Testis (tissue), 3 donors: ENCODE measurements around the gene KRTAP5-3. TPM values are rescaled to one million over a fixed set of nuclear protein-coding genes. Genes with fewer than 3 reads are reported as not detected.

ENCODE experiments used
- DNase-seq: peaks from one replicate; pipeline ENCODE4 v3.0.0-alpha.2; 2019
- H3K27ac ChIP-seq, 2 donors: fragments of 200-600 bp; sonication (generic); one replicate each; pipeline ENCODE4 v1.5.1; 2019
- H3K27me3 ChIP-seq: fragments of 200-600 bp; sonication (generic); one replicate; pipeline ENCODE4 v1.5.1; 2019
- H3K36me3 ChIP-seq: fragments of 200-600 bp; sonication (generic); one replicate; pipeline ENCODE4 v1.5.1; 2017; ENCODE audit warnings: low read depth; ENCODE audit errors: missing control alignments
- H3K4me1 ChIP-seq: fragments of 200-600 bp; sonication (generic); one replicate; pipeline ENCODE4 v1.5.1; 2019
- H3K4me3 ChIP-seq, 2 donors: fragments of 200-600 bp; sonication (generic); one replicate each; pipeline ENCODE4 v1.5.1; 2017 to 2019
- H3K9me3 ChIP-seq: fragments of 200-600 bp; sonication (generic); one replicate; pipeline ENCODE4 v1.5.1; 2017
- CTCF ChIP-seq, 3 experiments: fragments of 450-650 bp in 2 of 3; fragments of 200-600 bp in 1 of 3; sonication (generic) in 1 of 3; IDR thresholded peaks; one replicate each; pipeline ENCODE4 v1.5.1; 2016 to 2019; ENCODE audit warnings: antibody characterized with exemption in 3 of 3, mild to moderate bottlenecking in 2 of 3, moderate library complexity in 1 of 3
- POLR2A ChIP-seq: fragments of 450-650 bp; IDR thresholded peaks from one replicate; pipeline ENCODE4 v1.6.1; 2017; ENCODE audit warnings: antibody characterized with exemption, mild to moderate bottlenecking, moderate library complexity
- WGBS, 2 donors: methylation state at CpG; one replicate each; pipeline ENCODE4 v1.1.5; 2018; 5-methylcytosine and 5-hydroxymethylcytosine counted together
- intact Hi-C: fragments of 100-400 bp; cut with DNase I; formaldehyde crosslinking; loops from one replicate; pipeline ENCODE4 v1.15.1; 2023; ENCODE audit warnings: low total_unique reads
- polyA plus RNA-seq: library from polyadenylated mRNA; stranded (reverse); fragments of 350-450 nt; fragmentation: Illumina TruSeq; extraction: RNeasy Lipid Tissue Mini Kit (QIAGEN cat#74804); gene quantifications from one replicate; pipeline ENCODE4 v1.2.3, GENCODE V29; 2014; ENCODE audit warnings: low read depth, low replicate concordance; ENCODE audit not compliant: insufficient read depth
- total RNA-seq, 2 donors: library from RNA; depleted of rRNA; stranded (reverse); fragments of >200 nt; gene quantifications; one replicate each; pipeline ENCODE4 v1.2.3, GENCODE V29; 2016

KRTAP5-3 gene
- total and polyA plus RNA-seq, 3 donors from 2014 or later, result not detected

GRCh38 chr11:1654388-1655167 lies 46.3 kb upstream of the KRTAP5-3 start:
- H3K9me3 ChIP-seq, result no peaks in the 10 kb centered on the region
- H3K27ac ChIP-seq, result no peak overlapping the region
- no peak for TF ChIP-seq POLR2A
- TF ChIP-seq CTCF (IDR thresholded peaks at IDR 0.05), result no peak
- WGBS, 2 donors, result 77 to 82% methylated on average over 18 to 21 of the region's 21 CpGs
- H3K4me3 ChIP-seq, result no peak overlapping the region
- H3K27me3 ChIP-seq, result no peaks in the 10 kb centered on the region
- intact Hi-C loops, result loop anchor here (10.0 kb wide), 2 partner anchors 180 to 500 kb away; partner anchors contain the start of genes SYT8 and TNNI2
- no peaks in the 10 kb centered on the region for H3K36me3 ChIP-seq
- H3K4me1 ChIP-seq, result no peaks in the 10 kb centered on the region
- DNase-seq, result peak; percentile 12

GRCh38 chr11:1653541-1654387 lies 45.5 kb upstream of the KRTAP5-3 start:
- DNase-seq, result no peak
- Histone ChIP-seq H3K9me3 (no peaks in the 10 kb centered on the region), H3K27me3 (no peaks in the 10 kb centered on the region), H3K4me1 (no peaks in the 10 kb centered on the region), H3K4me3 (no peak overlapping the region), H3K36me3 (no peaks in the 10 kb centered on the region), H3K27ac (no peak overlapping the region)
- TF ChIP-seq POLR2A, result no peak
- no peak for TF ChIP-seq CTCF (IDR thresholded peaks at IDR 0.05)
- intact Hi-C loops, result loop anchor here (10.0 kb wide), 2 partner anchors 181 to 501 kb away; partner anchors contain the start of genes SYT8 and TNNI2
- 83 to 84% methylated on average over 13 to 14 of the region's 14 CpGs for WGBS, 2 donors

GRCh38 chr11:1652771-1653540 lies 44.7 kb upstream of the KRTAP5-3 start:
- H3K4me1 ChIP-seq, result no peaks in the 10 kb centered on the region
- H3K36me3 ChIP-seq, result no peaks in the 10 kb centered on the region
- 27 to 33% methylated on average over 28 to 34 of the region's 34 CpGs for WGBS, 2 donors
- intact Hi-C loops, result loop anchor here (10.0 kb wide), 2 partner anchors 182 to 502 kb away; partner anchors contain the start of genes SYT8 and TNNI2
- H3K9me3 ChIP-seq, result no peaks in the 10 kb centered on the region
- H3K27me3 ChIP-seq, result no peaks in the 10 kb centered on the region
- TF ChIP-seq CTCF (IDR thresholded peaks at IDR 0.05) (peak; percentile 97 to 99 (median 98)), POLR2A (no peak)
- H3K27ac ChIP-seq, result no peak overlapping the region
- no peak overlapping the region for H3K4me3 ChIP-seq
- peak; percentile 88 for DNase-seq

- TF ChIP-seq CTCF (IDR thresholded peaks at IDR 0.05) (no peak), POLR2A (no peak)
- WGBS, 2 donors, result 37 to 52% methylated on average over 17 to 20 of the region's 20 CpGs
- Histone ChIP-seq H3K27me3 (no peaks in the 10 kb centered on the region), H3K4me1 (no peaks in the 10 kb centered on the region), H3K9me3 (no peaks in the 10 kb centered on the region), H3K36me3 (no peaks in the 10 kb centered on the region), H3K4me3 (no peak overlapping the region), H3K27ac (no peak overlapping the region)
- no peak for DNase-seq
- intact Hi-C loops, result loop anchor here (10.0 kb wide), 2 partner anchors 182 to 502 kb away; partner anchors contain the start of genes SYT8 and TNNI2
These were observed 44.1 kb upstream of the KRTAP5-3 start for GRCh38 chr11:1652442-1652770.
